H9 (cell line): ENCODE results near the gene SUGP1. TPM values are rescaled to one million over a fixed set of nuclear protein-coding genes. Genes with fewer than 3 reads are reported as not detected.

ENCODE experiments used
- DNase-seq: peaks from one replicate; pipeline ENCODE4 v3.0.0-alpha.2; 2017
- H2AFZ ChIP-seq: one replicate; pipeline ENCODE4 v1.6.1; 2013; ENCODE audit warnings: mild to moderate bottlenecking, low read length, control low read depth, moderate library complexity
- H2AK5ac ChIP-seq: 2 replicates; pipeline ENCODE4 v1.6.1; 2013; ENCODE audit warnings: low read length, control low read depth, mixed read lengths; ENCODE audit not compliant: insufficient read length
- H2BK120ac ChIP-seq: one replicate; pipeline ENCODE4 v1.6.1; 2013; ENCODE audit warnings: low read depth, mild to moderate bottlenecking, low read length, control low read depth, inconsistent platforms; ENCODE audit not compliant: poor library complexity, severe bottlenecking
- H2BK12ac ChIP-seq: 2 replicates; pipeline ENCODE4 v1.6.1; 2013; ENCODE audit warnings: low read length, control low read depth, mixed read lengths, low read depth; ENCODE audit not compliant: insufficient read length
- H2BK15ac ChIP-seq: 2 replicates; pipeline ENCODE4 v1.6.1; 2013; ENCODE audit warnings: low read depth, low read length, control low read depth
- H2BK20ac ChIP-seq: one replicate; pipeline ENCODE4 v1.6.1; 2013; ENCODE audit warnings: low read depth, mild to moderate bottlenecking, low read length, control low read depth, inconsistent platforms; ENCODE audit not compliant: poor library complexity, severe bottlenecking
- H2BK5ac ChIP-seq: 2 replicates; pipeline ENCODE4 v1.6.1; 2013; ENCODE audit warnings: low read length, control low read depth, mixed read lengths; ENCODE audit not compliant: insufficient read length
- H3K14ac ChIP-seq: 2 replicates; pipeline ENCODE4 v1.6.1; 2013; ENCODE audit warnings: low read length, control low read depth; ENCODE audit not compliant: insufficient read depth
- H3K18ac ChIP-seq: 2 replicates; pipeline ENCODE4 v1.6.1; 2013; ENCODE audit warnings: low read depth, mild to moderate bottlenecking, mixed read lengths, low read length, control low read depth; ENCODE audit not compliant: insufficient read length
- H3K23ac ChIP-seq: 2 replicates; pipeline ENCODE4 v1.6.1; 2013; ENCODE audit warnings: low read length, control low read depth, mixed read lengths, low read depth; ENCODE audit not compliant: insufficient read length
- H3K23me2 ChIP-seq: 2 replicates; pipeline ENCODE4 v1.6.1; 2013; ENCODE audit warnings: low read depth, mild to moderate bottlenecking, mixed read lengths, low read length, control low read depth; ENCODE audit not compliant: insufficient read length, poor library complexity, severe bottlenecking
- H3K27ac ChIP-seq: 2 replicates; pipeline ENCODE4 v1.5.1; 2013; ENCODE audit warnings: low read length, control low read depth, mixed read lengths, low read depth; ENCODE audit not compliant: insufficient read length
- H3K27me3 ChIP-seq: 2 replicates; pipeline ENCODE4 v1.6.1; 2013; ENCODE audit warnings: low read length, control low read depth, inconsistent platforms; ENCODE audit not compliant: insufficient read depth
- H3K4ac ChIP-seq: 2 replicates; pipeline ENCODE4 v1.6.1; 2013; ENCODE audit warnings: low read depth, mild to moderate bottlenecking, control low read depth, inconsistent platforms, low read length, moderate library complexity
- H3K4me1 ChIP-seq: 2 replicates; pipeline ENCODE4 v1.6.1; 2013; ENCODE audit warnings: low read length, control low read depth, inconsistent platforms; ENCODE audit not compliant: insufficient read depth
- H3K4me2 ChIP-seq: 2 replicates; pipeline ENCODE4 v1.6.1; 2013; ENCODE audit warnings: low read length, control low read depth, mixed read lengths; ENCODE audit not compliant: insufficient read length, insufficient read depth
- H3K56ac ChIP-seq: 2 replicates; pipeline ENCODE4 v1.6.1; 2013; ENCODE audit warnings: low read depth, mild to moderate bottlenecking, mixed read lengths, low read length, control low read depth; ENCODE audit not compliant: insufficient read length
- H3K79me1 ChIP-seq: 2 replicates; pipeline ENCODE4 v1.6.1; 2013; ENCODE audit warnings: low read depth, mild to moderate bottlenecking, moderate library complexity, low read length, control low read depth, inconsistent platforms; ENCODE audit not compliant: insufficient read depth, poor library complexity, severe bottlenecking
- H3K79me2 ChIP-seq: 2 replicates; pipeline ENCODE4 v1.6.1; 2013; ENCODE audit warnings: low read length, control low read depth, inconsistent platforms; ENCODE audit not compliant: insufficient read depth
- H3K9ac ChIP-seq: 2 replicates; pipeline ENCODE4 v1.6.1; 2013; ENCODE audit warnings: low read length, control low read depth, mixed read lengths; ENCODE audit not compliant: insufficient read length; ENCODE audit errors: extremely low read depth
- H3K9me3 ChIP-seq: one replicate; pipeline ENCODE4 v1.6.1; 2013; ENCODE audit warnings: low read depth, low read length, inconsistent platforms; ENCODE audit not compliant: control insufficient read depth
- H3T11ph ChIP-seq: one replicate; pipeline ENCODE4 v1.6.1; 2013; ENCODE audit warnings: mild to moderate bottlenecking, low read length, control low read depth, inconsistent platforms
- H4K20me1 ChIP-seq: one replicate; pipeline ENCODE4 v1.6.1; 2013; ENCODE audit not compliant: control insufficient read depth, insufficient read length, insufficient read depth
- H4K5ac ChIP-seq: 2 replicates; pipeline ENCODE4 v1.6.1; 2013; ENCODE audit warnings: low read depth, mild to moderate bottlenecking, mixed read lengths, low read length, control low read depth; ENCODE audit not compliant: insufficient read length
- H4K8ac ChIP-seq: replicated peaks from 2 replicates; pipeline ENCODE4 v1.6.1; 2013; ENCODE audit warnings: low read length, control low read depth, mixed read lengths, low read depth; ENCODE audit not compliant: insufficient read length
- H4K91ac ChIP-seq: 2 replicates; pipeline ENCODE4 v1.6.1; 2013; ENCODE audit warnings: low read depth, mild to moderate bottlenecking, moderate library complexity, mixed read lengths, low read length, control low read depth; ENCODE audit not compliant: insufficient read length
- H3K27ac Mint-ChIP-seq, 3 experiments: 2 replicates in 2 of 3; 3 replicates in 1 of 3; pipeline ENCODE4 v1.8.0; 2020 to 2021; ENCODE audit warnings: mixed read lengths in 3 of 3, mild to moderate bottlenecking in 1 of 3, moderate library complexity in 1 of 3
- H3K27me3 Mint-ChIP-seq: 2 replicates; pipeline ENCODE4 v1.8.0; 2021; ENCODE audit warnings: low read depth, mild to moderate bottlenecking, moderate library complexity, mixed read lengths
- H3K36me3 Mint-ChIP-seq, 3 experiments: 2 replicates in 2 of 3; 3 replicates in 1 of 3; pipeline ENCODE4 v1.8.0; 2020 to 2021; ENCODE audit warnings: low read depth in 3 of 3, mixed read lengths in 3 of 3; ENCODE audit not compliant: insufficient read depth in 1 of 3
- H3K4me1 Mint-ChIP-seq, 2 experiments: 2 replicates each; pipeline ENCODE4 v1.8.0; 2020; ENCODE audit warnings: mixed read lengths in 2 of 2
- H3K4me3 Mint-ChIP-seq, 2 experiments: 2 replicates in 1 of 2; 3 replicates in 1 of 2; pipeline ENCODE4 v1.8.0; 2020 to 2021; ENCODE audit warnings: mild to moderate bottlenecking in 2 of 2, mixed read lengths in 2 of 2, moderate library complexity in 1 of 2
- H3K9me3 Mint-ChIP-seq, 2 experiments: 2 replicates in 1 of 2; 3 replicates in 1 of 2; pipeline ENCODE4 v1.8.0; 2020; ENCODE audit warnings: mild to moderate bottlenecking in 2 of 2, mixed read lengths in 2 of 2, moderate library complexity in 1 of 2
- WGBS: extraction: QIAGEN DNeasy Blood & Tissue Kit; methylation state at CpG from one replicate; pipeline ENCODE4 v1.1.7; 2013; ENCODE audit warnings: missing lambda C conversion rate, low lambda C conversion rate, mixed read lengths; ENCODE audit not compliant: insufficient read length; ENCODE audit errors: extremely low coverage; 5-methylcytosine and 5-hydroxymethylcytosine counted together
- total RNA-seq: library from RNA; stranded (reverse); gene quantifications from 2 replicates; pipeline ENCODE4 v1.2.1, GENCODE V29; 2021
- TF ChIP-seq, protein P1 (sequence below): fragments of 200-600 bp; sonication (generic); conservative IDR thresholded peaks from 3 replicates; pipeline ENCODE4 v1.8.0; 2021; ENCODE audit warnings: antibody characterized with exemption, mild to moderate bottlenecking

SUGP1 gene
- total RNA-seq, 1 experiment from 2014 or later = 103 TPM

DNA sequence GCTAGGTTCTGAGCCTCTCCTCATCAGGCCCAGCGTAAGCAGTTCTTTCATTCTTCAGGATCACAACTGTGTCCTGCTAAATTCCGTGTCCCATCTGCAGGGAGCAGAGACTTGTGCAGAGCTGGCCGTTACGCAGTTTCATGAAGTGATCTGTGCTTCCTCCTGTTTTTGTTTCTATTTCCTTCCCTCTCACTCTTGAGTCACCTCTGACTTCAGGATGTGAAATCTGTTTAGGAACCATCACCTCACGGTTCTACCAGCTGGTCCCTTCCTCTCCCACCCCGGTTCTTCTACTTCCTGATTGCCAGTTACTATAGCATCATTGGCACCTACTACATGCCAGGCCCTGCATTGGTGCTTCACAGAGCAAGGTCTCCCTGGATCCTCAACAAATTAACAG, 8.8 kb upstream of the SUGP1 start:
- Histone ChIP-seq H3K4me1 (no peaks in the 10 kb centered on the region), H2BK120ac (no peak overlapping the region), H3K27ac (no peak overlapping the region), H3K27me3 (no peaks in the 10 kb centered on the region), H3K79me1 (no peaks in the 10 kb centered on the region), H2BK15ac (no peak overlapping the region), H3K23ac (no peak overlapping the region), H3K14ac (no peak overlapping the region), H4K5ac (no peak overlapping the region), H3K4ac (no peak overlapping the region), H2AFZ (no peak overlapping the region), H2AK5ac (no peak overlapping the region), H2BK20ac (no peak overlapping the region), H3K9ac (no peak overlapping the region), H3T11ph (no peak overlapping the region), H4K20me1 (no peaks in the 10 kb centered on the region), H3K79me2 (no peaks in the 10 kb centered on the region), H2BK12ac (no peak overlapping the region), H4K91ac (no peak overlapping the region), H2BK5ac (no peak overlapping the region), H3K4me2 (no peak overlapping the region), H3K23me2 (no peaks in the 10 kb centered on the region), H3K9me3 (no peaks in the 10 kb centered on the region), H3K18ac (no peak overlapping the region), H4K8ac (no peak overlapping the region), H3K56ac (no peak overlapping the region)
- TF ChIP-seq, protein P1, sequence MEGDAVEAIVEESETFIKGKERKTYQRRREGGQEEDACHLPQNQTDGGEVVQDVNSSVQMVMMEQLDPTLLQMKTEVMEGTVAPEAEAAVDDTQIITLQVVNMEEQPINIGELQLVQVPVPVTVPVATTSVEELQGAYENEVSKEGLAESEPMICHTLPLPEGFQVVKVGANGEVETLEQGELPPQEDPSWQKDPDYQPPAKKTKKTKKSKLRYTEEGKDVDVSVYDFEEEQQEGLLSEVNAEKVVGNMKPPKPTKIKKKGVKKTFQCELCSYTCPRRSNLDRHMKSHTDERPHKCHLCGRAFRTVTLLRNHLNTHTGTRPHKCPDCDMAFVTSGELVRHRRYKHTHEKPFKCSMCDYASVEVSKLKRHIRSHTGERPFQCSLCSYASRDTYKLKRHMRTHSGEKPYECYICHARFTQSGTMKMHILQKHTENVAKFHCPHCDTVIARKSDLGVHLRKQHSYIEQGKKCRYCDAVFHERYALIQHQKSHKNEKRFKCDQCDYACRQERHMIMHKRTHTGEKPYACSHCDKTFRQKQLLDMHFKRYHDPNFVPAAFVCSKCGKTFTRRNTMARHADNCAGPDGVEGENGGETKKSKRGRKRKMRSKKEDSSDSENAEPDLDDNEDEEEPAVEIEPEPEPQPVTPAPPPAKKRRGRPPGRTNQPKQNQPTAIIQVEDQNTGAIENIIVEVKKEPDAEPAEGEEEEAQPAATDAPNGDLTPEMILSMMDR = no peak
- Mint-ChIP-seq H3K27me3 (no peaks in the 10 kb centered on the region), H3K4me3 (no peak overlapping the region), H3K36me3 (peaks cover 19 to 48% (median 43%) of the 10 kb centered on the region in 3 experiments; a peak in 6 of 7 replicates), H3K4me1 (no peaks in the 10 kb centered on the region), H3K9me3 (no peaks in the 10 kb centered on the region), H3K27ac (peak overlapping the region in 2 of 3 experiments; percentile 17 to 59; a peak in 2 of 7 replicates)
- DNase-seq = no peak
- no CpG with 5 or more reads among the region's 6 CpGs for WGBS
